Activated effector memory CD4-positive, alpha-beta T cell treated with Interleukin-2 at 50 U/mL for 16 hours (primary cell): ENCODE data around the gene SLC22A31.
"Not testable (repeated sequence)": the region's sequence is repeated elsewhere in the genome, so short reads cannot be mapped to it uniquely, and the experiment has no call there.

Source experiments
- DNase-seq: peaks from one replicate; pipeline ENCODE4 v3.0.0-alpha.2; 2020

SLC22A31 gene

DNA sequence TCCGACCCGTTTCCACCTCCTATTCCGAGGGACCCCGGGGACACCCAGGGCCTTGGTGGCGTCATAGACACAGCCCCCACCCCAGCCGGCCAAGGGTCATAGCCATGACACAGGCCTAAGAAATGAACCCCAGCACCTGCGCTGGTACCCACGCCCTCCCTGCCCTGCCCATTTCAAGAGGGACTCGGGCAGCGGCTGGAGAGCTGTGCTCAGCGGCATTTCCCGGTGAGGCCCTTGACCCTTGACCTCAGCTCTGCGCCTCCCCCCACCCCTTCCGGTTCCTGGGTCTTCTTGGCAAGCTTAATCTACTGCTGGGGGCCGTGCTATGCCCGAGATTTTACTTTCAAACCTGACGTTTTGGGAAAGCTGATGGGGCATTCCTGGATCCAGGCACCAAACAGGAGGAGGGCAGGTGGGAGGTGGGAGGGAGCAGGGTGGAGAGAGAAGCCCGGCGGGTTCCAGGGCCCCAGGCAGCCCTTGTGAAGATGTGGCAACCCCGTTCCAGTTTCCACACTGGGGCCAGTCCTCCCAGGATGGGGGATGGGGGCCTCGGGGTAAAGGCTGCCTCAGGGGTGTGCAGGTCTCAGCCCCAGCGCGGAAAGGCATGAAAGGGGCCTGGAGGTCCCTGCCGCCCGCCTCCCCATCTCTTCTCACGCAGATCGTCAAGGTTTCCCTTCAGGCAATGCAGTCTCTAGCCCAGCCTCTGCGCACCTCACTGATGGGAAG is at the start of gene SLC22A31:
Gene SLC22A31, minus strand, starts transcription at position 414 of the 726 bp plus-strand sequence. Its CDS starts 36 bp downstream, at position 378.
- DNase-seq: no peak

DNA sequence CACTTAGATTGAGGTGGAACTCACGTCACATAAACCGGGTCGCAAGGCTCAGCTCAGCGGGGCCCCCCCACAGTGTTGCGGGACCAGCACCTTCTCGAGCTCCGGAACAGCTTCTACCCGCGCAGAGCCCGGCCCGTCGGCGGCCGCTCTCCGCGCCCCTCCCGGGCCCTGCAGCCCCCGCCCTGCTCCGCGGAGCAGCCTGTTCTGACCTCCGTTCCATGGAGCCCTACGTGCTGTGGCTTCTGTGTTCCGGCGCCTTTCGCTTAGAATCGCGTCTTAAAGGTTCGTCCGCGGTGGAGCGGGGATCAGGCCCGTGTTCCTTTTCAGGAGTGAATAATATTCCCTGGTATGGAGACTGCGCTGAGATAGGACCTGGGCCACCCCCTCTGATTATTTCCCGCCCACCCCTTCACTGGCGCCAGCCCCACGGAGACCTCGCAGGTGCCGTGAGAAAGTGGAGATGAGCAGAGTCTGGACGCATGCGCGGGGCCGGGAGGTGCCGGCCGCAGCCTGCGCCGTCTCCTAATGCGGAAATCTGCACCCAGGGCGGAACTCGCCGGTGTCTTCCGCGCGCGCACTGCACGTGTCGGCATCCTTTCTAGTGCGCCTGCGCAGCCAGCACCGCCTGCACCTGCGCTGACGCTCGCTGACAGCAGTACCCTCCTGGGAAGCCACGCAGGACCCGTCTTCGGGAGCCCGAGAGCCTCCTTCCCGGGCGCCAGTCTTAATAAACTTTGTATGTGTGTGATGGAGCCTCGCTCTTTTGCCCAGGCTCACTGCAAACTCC is 48.1 kb upstream of the SLC22A31 start:
- no peak for DNase-seq

DNA sequence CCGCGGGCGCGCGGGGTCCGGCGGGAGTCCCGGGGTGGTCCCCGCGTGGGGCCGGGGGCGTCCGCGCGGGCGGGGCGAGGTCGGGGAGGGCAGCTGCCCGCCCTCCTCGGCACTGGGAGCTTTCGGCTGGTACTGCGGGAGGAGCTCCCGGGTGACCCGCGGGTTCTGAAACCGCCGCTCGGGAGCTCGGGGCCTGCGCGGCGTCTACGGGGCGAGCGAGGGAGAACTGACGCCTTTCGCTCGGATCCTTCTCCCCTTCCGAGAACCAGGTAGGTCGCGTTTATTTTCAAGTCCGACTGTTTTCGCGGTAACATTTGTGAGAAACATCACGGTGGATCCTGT is 47.4 kb upstream of the SLC22A31 start:
- DNase-seq: not testable (repeated sequence)

DNA sequence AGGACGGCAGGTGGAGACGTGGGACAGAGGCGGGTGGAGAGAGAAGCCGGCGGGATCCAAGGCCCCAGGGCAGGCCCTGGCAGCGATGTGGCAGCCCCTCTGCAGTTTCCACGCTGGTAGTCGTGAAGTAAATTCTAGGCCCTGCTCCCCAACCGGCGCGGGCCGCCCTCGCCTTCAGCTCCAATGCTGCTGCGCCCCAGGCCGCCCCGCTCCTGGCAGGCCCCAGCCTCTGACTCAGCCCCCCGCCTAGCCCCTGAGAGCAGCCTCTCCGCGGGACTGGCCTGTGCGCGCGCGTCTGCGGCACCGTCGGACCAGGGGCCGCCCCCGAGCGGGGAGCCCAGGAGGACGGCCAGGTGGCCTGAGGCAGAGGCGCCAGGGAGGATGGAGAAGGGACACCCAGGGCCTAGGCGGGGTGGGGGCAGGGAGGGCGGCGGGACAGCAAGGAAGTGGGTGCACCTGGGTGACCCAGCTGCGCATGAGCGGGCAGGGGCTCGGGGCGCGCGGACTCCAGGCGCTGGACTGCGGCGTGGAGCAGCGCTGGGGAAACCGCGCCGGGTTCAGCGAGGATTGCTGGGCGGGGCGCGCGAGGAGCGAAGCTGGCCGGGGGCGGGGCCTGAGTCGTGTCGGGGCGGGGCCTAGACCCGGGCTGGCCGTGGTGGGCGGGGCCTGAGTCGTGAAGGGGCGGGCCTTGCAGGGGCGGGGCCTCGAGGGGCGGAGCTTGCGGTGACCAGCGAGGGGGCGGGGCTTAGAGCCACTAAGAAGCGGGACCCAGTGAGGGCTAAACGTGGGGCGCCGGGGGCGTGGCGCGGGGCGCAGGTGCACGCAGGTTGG is 46.8 kb upstream of the SLC22A31 start:
- peak; percentile 91 for DNase-seq

DNA sequence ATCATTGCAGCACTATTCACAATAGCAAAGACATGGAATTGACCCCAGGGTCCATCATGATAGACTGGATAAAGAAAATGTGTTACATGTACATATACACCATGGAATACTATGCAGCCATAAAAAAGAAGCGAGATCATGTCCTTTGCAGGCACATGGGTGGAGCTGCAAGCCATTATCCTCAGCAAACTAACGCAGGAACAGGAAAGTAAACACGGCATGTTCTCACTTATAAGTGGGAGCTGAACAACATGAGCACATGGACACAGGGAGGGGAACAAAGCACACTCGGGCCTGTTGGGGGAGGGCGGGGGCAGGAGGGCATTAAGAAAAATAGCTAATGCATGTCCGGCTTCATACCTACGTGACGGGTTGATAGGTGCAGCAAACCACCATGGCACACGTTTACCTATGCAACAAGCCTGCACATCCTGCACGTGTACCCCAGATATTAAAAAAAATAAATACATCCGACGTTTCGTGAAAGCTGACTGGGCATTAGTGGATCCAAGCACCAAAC is 46.1 kb upstream of the SLC22A31 start:
- DNase-seq: no peak

DNA sequence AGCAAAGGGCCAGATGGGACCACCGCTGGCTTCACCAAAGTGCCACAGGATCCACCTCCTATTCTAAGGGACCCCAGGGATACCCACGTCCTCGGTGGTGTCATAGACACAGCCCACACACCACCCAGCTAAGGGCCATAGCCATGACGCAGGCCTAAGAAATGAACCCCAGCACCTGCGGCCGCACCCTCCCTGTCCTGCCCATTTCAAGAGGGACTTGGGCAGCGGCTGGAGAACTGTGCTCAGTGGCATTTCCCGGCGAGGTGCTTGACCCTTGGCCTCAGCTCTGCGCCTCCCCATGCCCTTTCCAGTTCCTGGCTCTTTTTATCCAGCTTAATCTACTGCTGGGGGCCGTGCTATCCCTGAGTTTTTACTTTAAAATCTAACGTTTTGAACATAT is 44.4 kb upstream of the SLC22A31 start:
- DNase-seq: no peak

DNA sequence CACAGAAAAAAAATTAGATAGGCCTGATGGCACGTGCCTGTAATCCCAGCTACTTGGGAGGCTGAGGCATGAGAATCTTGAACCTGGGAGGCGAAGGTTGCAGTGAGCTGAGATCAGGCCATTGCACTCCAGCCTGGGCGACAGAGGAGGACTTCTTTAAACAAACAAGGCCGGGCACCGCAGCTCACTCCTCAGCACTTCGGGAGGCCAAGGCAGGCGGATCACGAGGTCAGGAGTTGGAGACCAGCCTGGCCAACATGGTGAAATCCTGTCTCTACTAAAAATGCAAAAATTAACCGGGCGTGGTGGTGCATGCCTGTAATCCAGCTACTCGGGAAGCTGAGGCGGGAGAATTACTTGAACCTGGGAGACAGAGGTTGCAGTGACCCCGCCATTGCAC is 43.9 kb upstream of the SLC22A31 start:
- DNase-seq: not testable (repeated sequence)

DNA sequence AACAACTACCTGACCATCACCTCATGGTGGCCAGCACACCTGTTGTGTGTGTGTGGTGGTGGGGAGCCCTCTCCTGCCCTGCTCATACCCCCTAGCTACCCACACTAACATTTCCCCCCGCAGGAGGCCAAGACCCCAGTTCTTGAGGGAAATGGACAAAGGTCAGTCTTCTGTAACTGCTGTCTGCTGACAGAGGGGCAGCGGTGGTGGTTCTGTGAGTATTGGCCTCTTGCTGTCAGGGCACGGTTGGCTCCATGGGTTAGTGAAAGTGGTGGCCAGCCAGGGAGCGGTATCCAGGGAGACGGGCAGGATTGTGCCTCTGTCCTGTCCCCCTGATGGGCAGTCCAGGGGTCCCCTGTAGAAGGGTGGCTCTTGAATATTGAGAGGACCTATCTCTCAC is 43.3 kb upstream of the SLC22A31 start:
- DNase-seq: no peak

DNA sequence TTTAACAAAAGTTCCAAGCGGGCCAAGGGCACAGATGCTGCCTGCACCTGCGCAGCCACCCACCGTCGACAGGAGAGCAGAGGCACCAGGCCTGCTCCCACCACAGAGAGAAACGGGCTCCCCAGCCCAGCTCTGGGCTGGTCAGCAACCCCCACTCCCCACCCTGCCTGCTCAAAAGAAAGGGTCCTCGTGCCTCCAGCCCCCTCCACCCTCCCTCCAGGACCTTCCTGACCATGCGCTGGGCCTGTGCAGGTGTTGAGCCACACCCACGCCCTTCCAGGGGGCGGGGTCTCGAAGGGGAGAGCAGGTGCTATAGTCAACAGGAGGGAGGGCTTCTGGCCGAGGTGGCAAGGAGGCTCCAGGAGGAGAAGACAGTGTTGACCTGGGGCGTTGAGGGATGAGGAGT is 42.5 kb upstream of the SLC22A31 start:
- no peak for DNase-seq

DNA sequence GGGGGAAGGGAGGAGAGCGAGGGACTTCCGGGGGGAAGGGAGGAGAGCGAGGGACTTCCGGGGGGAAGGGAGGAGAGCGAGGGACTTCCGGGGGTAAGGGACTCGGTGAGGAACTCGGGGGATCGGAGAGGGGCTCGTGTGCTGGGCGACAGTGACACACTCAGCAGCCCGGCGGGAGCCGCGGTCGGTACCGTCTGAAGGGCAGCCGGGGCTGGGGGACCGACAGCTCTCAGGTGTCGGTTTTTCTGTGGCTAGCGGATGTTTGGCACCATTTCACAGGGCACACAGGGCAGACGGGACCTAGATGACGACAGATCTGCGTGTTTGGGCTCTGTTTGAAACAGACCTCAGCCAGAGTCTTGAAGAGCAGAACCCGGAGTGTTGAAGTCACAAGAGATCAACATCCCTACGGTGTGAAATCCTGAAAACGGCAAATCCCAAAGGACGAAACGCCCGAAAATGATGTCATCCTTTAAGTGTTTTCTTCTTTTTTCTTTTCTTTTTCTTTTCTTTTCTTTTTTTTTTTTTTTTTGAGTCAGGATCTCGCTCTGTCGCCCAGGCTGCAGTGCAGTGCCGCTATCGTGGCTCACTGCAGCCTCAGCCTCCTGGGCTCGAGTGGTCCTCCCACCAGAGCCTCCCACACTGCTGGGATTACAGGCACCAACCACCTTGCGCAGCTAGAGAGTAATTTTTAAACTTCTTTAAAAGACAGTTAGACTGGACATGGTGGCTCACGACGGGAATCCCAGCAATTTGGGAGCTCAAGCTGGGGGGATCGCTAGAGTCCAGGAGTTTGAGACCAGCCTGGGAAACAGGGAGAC is 41.1 kb upstream of the SLC22A31 start:
- DNase-seq: peak; percentile 73

DNA sequence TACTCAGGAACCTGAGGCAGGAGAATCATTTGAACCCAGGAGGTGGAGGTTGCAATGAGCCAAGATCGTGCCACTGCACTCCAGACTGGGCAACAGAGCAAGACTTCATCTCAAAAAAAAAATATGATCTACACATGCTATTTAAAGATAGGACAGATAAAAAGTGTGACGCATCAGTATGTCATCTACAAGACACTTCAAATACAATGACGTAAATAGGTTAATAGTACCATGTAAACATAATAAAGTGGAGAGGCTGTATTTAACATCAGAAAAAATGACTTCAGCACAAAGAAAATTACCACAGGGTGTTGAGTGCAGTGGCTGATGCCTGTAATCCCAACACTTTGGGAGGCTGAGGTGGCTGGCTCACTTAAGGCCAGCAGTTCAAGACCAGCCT is 37.4 kb upstream of the SLC22A31 start:
- no peak for DNase-seq

DNA sequence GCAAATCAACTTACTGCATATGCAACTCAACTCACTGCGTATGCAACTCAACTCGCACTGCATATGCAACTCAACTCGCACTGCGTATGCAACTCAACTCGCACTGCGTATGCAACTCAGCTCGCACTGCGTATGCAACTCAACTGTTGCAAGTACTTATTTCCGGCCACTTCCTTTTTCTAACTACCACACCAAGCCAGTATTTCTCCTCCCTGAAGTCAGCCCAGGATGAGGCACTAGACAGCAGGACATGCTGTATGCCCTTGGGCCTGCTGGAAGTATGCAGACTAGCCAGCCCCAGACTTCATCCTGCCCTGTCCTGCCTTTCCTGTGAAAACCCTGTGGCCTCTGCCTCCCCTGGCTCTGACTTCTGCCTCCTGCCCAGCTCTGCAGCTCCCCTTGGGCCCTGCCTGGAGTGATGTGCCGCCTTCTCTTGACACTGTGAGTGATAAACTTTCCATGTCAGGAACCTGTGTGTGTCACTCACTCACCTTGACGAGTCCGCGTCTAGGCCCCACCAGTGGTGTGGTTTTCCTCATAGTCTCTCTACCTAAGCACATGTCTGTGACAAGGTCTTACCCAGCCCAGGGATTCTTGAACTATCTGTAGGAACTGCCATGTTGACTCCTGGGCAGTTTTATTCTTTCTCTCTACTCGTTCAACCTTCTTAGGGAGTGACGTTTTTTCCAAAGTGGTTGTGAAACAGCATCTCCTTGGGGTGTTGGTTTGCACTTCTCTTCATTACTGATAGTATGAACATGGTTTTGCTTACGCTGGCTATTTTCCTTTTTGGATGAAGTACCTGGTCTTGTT is 33.5 kb upstream of the SLC22A31 start:
- DNase-seq: no peak

DNA sequence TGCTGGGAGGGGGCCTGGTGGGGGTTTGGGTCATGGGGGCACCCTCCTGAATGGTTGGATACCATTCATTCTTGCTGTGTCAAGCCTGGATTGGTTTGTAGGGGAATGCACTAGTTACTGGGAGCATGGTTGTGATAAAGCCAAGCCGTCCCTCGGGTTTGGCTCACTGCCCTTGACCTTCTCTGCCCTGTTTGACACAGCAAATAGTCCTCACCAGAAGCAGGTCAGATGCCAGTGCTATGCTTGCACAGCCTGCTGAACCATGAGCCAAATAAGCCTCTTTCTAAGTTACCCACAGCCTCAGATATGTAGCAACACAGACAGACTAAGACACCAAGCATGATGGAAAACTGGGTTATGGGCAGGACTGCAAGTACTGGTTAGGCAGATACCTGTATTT is 31.8 kb upstream of the SLC22A31 start:
- DNase-seq: no peak

DNA sequence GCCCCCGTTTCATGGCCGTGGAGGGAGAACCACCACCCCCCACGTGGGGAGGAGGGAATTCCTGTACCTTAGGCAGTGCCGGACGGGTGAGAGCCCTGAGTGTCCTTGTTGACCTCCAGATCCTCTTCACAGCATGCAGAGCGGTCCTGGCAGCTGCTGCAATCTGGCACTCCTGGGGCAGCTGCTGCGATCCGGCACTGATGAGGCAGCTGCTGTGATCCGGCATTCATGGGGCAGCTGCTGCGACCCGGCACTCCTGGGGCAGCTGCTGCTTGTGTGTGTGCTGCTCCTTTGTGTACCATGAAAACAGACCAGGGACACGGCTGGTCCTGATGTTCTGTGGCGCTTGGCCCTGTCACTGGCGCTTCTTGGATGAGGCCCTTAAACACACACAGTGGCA is 29.9 kb upstream of the SLC22A31 start:
- DNase-seq: no peak

DNA sequence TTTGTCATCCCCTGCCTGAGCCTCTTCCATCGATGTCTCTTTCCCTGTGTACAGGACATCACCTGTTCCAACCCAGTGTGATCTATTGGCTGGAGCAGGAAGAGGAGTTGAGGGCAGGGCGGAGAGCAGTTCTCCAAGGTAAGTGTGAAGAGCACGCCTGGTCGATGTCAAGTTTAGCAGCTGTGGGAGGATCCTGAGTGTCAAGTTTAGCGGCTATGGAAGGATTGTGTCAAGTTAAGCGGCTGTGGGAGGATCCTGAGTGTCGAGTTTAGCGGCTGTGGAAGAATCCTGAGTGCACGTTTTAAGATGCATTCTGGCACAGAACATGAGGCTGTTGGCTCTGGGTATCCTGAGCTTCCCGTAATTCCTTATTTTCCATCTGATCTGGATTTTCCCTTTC is 24.3 kb upstream of the SLC22A31 start:
- DNase-seq: no peak

DNA sequence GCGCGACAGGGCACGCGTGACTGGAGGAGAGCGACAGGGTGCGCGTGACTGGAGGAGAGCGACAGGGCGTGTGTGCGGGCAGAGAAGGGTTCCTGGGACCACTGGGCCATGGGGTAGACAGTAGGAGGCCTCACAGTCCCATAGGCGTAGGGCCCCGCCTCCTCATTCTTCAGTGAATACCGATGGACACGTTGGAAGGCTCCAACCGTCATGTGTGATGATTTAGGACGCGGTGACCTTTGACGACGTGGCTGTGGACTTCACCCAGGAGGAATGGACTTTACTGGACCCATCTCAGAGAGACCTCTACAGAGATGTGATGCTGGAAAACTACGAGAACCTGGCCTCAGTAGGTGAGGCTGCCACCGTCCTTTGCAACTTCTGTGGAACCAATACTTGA is 22.6 kb upstream of the SLC22A31 start:
- no peak for DNase-seq

DNA sequence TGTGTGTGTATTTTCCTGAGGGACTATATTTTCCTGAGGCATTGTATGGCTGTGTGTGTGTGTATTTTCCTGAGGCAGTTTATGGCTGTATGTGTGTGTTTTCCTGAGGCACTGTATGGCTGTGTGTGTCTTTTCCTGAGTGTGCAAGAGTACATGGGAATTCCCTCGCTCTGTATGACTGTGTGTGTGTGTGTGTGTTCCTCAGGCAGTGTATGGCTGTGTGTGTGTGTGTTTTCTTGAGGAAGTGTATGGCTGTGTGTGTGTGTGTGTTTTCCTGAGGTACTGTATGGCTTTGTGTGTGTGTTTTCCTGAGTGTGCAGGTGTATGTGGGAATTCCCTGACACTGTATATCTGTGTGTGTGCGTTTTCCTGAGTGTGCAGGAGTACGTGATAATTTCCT is 21.3 kb upstream of the SLC22A31 start:
- DNase-seq: no peak

DNA sequence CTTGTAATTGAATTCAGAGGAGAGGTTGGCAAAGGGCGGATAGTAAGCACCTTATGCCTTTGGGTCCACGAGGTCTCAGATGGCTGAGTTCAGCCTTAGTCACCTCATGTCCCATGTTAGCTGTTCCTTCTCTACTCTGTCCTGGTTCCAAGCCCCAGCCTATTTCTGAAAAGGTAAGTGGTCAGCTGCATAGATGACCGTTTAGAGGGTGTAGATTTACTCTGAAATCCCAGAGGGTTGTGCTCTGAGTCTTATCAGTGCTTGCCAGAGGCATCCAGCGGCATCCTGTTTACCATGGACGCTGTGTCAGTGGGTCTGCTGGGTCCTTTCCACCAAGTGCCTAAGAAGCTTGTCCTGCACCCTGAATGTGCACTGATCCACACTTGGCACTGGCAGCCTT is 19.0 kb upstream of the SLC22A31 start:
- DNase-seq: no peak

DNA sequence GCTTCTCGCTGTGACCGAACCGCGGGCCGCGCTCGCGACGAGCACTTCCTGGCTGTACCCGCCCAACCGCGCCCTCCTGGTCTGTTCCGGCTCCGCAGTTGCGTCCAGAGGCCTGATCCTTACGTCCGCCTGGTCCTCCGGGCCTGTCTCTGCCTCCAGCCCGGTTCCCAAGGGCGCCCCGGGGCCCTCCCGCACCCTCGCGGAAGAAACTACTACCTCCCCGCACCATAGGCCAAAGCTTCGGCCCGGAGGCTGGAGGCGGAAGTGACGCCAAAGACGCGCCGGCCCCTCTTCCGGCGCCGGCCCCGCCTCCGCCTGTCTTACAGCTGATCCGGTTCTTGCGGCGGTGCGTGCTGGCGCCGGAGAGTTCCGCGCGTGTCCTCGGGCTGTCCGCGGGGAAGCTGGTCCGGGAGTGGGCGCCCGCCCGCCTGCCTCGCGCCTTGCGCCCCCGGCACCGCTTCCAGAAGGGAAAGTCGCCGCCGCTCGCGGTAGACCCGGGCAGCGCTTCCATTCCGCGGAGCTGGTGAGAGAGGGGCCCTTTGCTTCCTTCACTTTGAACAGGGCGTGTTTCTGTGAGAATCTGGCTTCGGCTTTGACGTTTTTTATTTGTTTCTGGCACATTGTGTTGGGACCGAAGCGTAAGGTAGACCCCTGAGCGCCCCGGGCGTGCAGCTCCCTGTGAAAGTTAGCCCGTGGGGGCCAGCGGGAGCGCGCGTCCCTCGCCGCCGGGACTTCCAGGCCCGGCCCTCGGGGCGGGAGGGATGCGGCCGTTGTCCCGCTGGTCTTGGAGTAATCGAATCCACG is 17.3 kb upstream of the SLC22A31 start, which contains the start of gene ZNF778:
Gene ZNF778, plus strand, starts transcription at position 316 of the 804 bp plus-strand sequence. CDS start 3,425 bp downstream, outside the sequence.
- peak; percentile 73 for DNase-seq

DNA sequence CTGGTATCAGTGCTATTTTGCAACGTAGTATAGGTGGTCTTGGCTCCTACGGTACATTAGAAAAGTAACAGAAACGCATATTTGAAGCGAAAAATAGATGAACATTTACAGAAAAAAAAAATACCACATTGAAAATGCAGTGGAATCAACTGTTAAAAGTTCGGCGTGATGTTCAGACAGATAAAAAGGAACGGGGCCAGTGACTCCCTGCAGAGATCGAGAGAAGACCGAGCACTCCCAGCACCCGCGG is 16.7 kb upstream of the SLC22A31 start:
- no peak for DNase-seq
